Ishikawa (cell line): Measurements from ENCODE around the gene KIF16B.

Experiments used
- CEBPB ChIP-seq: IDR thresholded peaks from 2 replicates; pipeline ENCODE4 v1.6.1; 2012
- CREB1 ChIP-seq: IDR thresholded peaks from 2 replicates; pipeline ENCODE4 v1.6.1; 2012; ENCODE audit warnings: low read depth
- EGR1 ChIP-seq: IDR thresholded peaks from 2 replicates; pipeline ENCODE4 v1.6.1; 2012
- EP300 ChIP-seq: IDR thresholded peaks from 2 replicates; pipeline ENCODE4 v1.6.1; 2012; ENCODE audit warnings: borderline replicate concordance
- FOXM1 ChIP-seq: IDR thresholded peaks from 2 replicates; pipeline ENCODE4 v1.6.1; 2012; ENCODE audit warnings: low read depth, borderline replicate concordance
- NFIC ChIP-seq: IDR thresholded peaks from 2 replicates; pipeline ENCODE4 v1.6.1; 2012
- RAD21 ChIP-seq: IDR thresholded peaks from 2 replicates; pipeline ENCODE4 v1.6.1; 2012; ENCODE audit warnings: low read depth
- TAF1 ChIP-seq: IDR thresholded peaks from 2 replicates; pipeline ENCODE4 v1.6.1; 2012; ENCODE audit warnings: low read depth, mild to moderate bottlenecking
- TCF12 ChIP-seq: IDR thresholded peaks from 2 replicates; pipeline ENCODE4 v1.6.1; 2012; ENCODE audit warnings: low read depth
- USF1 ChIP-seq: IDR thresholded peaks from 2 replicates; pipeline ENCODE4 v1.6.1; 2012
- YY1 ChIP-seq: IDR thresholded peaks from 2 replicates; pipeline ENCODE4 v1.6.1; 2012; ENCODE audit warnings: low read depth
- ZBTB7A ChIP-seq: IDR thresholded peaks from 2 replicates; pipeline ENCODE4 v1.6.1; 2012; ENCODE audit warnings: low read depth
- TF ChIP-seq, protein P1 (sequence below): IDR thresholded peaks from 2 replicates; pipeline ENCODE4 v1.6.1; 2012
- TF ChIP-seq, protein P2 (sequence below): IDR thresholded peaks from 2 replicates; pipeline ENCODE4 v1.6.1; 2012; ENCODE audit warnings: low read depth, mild to moderate bottlenecking

KIF16B gene

GRCh38 chr20:16423311-16424212, 149.7 kb downstream of the KIF16B start:
- TF ChIP-seq, protein P1, sequence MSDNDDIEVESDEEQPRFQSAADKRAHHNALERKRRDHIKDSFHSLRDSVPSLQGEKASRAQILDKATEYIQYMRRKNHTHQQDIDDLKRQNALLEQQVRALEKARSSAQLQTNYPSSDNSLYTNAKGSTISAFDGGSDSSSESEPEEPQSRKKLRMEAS: no peak
- TF ChIP-seq CEBPB: no peak
- TF ChIP-seq FOXM1: no peak
- TF ChIP-seq CREB1: no peak
- TF ChIP-seq YY1: no peak
- TF ChIP-seq NFIC: no peak
- TF ChIP-seq TAF1: no peak

DNA sequence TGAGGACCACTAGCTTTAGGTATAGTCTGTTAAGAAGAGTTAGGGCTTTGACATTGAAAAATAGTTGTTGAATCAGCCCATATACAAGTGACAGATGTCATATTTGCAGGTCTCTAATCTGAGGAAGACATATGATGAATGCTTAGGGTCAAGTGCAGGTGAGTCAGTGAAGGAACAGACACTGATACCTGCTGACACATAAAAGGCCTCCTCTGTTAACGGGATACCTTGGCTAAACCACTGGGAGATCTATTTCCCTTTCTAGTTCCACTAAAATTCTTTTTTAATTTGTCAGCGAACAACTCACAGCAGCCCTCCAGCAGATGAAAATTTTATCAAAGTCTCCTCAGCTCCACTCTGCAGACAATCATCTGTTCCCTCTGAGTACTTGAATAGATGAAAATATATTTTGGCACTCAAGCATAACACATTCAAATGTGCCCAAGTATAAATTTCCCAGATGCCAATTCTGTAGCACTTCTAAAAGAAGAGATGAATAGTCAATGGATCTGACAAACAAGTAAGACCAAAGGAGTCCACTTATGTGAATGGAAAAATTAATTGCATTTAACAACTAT, 154.0 kb downstream of the KIF16B start:
- TF ChIP-seq, protein P2, sequence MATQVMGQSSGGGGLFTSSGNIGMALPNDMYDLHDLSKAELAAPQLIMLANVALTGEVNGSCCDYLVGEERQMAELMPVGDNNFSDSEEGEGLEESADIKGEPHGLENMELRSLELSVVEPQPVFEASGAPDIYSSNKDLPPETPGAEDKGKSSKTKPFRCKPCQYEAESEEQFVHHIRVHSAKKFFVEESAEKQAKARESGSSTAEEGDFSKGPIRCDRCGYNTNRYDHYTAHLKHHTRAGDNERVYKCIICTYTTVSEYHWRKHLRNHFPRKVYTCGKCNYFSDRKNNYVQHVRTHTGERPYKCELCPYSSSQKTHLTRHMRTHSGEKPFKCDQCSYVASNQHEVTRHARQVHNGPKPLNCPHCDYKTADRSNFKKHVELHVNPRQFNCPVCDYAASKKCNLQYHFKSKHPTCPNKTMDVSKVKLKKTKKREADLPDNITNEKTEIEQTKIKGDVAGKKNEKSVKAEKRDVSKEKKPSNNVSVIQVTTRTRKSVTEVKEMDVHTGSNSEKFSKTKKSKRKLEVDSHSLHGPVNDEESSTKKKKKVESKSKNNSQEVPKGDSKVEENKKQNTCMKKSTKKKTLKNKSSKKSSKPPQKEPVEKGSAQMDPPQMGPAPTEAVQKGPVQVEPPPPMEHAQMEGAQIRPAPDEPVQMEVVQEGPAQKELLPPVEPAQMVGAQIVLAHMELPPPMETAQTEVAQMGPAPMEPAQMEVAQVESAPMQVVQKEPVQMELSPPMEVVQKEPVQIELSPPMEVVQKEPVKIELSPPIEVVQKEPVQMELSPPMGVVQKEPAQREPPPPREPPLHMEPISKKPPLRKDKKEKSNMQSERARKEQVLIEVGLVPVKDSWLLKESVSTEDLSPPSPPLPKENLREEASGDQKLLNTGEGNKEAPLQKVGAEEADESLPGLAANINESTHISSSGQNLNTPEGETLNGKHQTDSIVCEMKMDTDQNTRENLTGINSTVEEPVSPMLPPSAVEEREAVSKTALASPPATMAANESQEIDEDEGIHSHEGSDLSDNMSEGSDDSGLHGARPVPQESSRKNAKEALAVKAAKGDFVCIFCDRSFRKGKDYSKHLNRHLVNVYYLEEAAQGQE: no peak
- TF ChIP-seq EGR1: no peak

GRCh38 chr20:16418616-16419015, 154.6 kb downstream of the KIF16B start:
- TF ChIP-seq EGR1 (no peak), RAD21 (no peak), YY1 (no peak), ZBTB7A (no peak), TAF1 (no peak), USF1 (no peak), NFIC (no peak), CREB1 (no peak), TCF12 (no peak), EP300 (no peak)
- TF ChIP-seq, protein P2: no peak
- TF ChIP-seq, protein P1: no peak

DNA sequence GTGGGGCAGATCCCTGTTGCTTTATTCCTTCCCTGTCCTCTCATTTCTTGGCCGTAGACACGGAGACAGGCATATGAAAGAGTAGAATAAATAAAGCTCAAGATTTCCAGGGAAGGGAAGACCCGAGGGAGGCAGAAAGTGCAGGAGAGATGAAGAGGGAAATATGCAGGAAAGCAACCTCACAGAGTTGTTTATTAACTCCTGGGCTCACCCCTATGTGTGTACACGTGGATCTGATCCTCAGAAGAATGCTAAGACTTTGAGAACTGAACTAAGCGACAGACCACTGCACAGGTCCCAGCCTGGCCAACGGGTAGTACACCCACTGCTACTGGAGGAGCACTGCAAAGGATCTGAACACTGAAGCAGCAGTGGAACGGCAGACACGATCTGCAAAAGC, 156.2 kb downstream of the KIF16B start:
- TF ChIP-seq ZBTB7A: no peak

- no peak for TF ChIP-seq RAD21
- TF ChIP-seq CEBPB: no peak
- no peak for TF ChIP-seq USF1
- no peak for TF ChIP-seq EGR1
- TF ChIP-seq NFIC: no peak
- TF ChIP-seq YY1: no peak
- TF ChIP-seq, protein P2: no peak
- no peak for TF ChIP-seq TAF1
- TF ChIP-seq, protein P1: no peak
- TF ChIP-seq FOXM1: no peak
- no peak for TF ChIP-seq TCF12
- TF ChIP-seq ZBTB7A: no peak
These were observed 157.9 kb downstream of the KIF16B start for GRCh38 chr20:16415071-16416053.
